K562 (cell line): ENCODE data around the gene VWC2. TPM values are rescaled to one million over a fixed set of nuclear protein-coding genes. Genes with fewer than 3 reads are reported as not detected.

ENCODE experiments used
- ATAC-seq: fragments of 200-7000 bp; cut with Tn5 transposase; 3 replicates; pipeline ENCODE4 v1.9.1; 2020; ENCODE audit warnings: moderate library complexity
- BruUV-seq: library from RNA; stranded (reverse); fragments of 400-500 nt; replicated peaks from 2 replicates; lab custom pipeline; 2021; lab: Mats Ljungman, UMichigan
- CTCF ChIA-PET: fragments of 300-600 bp; formaldehyde crosslinking; extraction: SDS; loops from one replicate; lab custom pipeline; 2021; ENCODE audit warnings: low intra/inter-chr PET ratio; lab: Yijun Ruan, JAX
- POLR2A ChIA-PET: fragments of 300-600, 350-650 bp; sonication (Branson Sonifier 250); formaldehyde crosslinking; extraction: SDS; loops from one replicate; lab custom pipeline; 2021; ENCODE audit warnings: antibody characterized with exemption, inconsistent platforms; lab: Yijun Ruan, JAX
- DNase-seq, 4 experiments: peaks; one replicate each; pipeline versions ENCODE4 v3.0.0 to v3.0.0-alpha.2; 2011 to 2018; ENCODE audit warnings: low spot score in 3 of 4, mixed read lengths in 3 of 4; ENCODE audit errors: extremely low read depth in 1 of 4
- FAIRE-seq: peaks from 2 replicates; lab custom pipeline; 2011; peaks lifted over from hg19 to GRCh38; lab: Jason Lieb, UNC
- H2AFZ ChIP-seq: 2 replicates; pipeline ENCODE4 v1.6.0; 2011; ENCODE audit warnings: low read depth, low read length, control low read depth, inconsistent platforms
- H3K27ac ChIP-seq: fragments of 200-600 bp; 3 replicates; pipeline ENCODE4 v1.8.0; 2011; ENCODE audit warnings: low read depth, mild to moderate bottlenecking, control low read depth, inconsistent platforms, low read length, moderate library complexity, mixed read lengths; ENCODE audit errors: extremely low read depth
- H3K27me3 ChIP-seq, 2 experiments: fragments of 300-600 bp in 1 of 2; 2 replicates in 1 of 2; 3 replicates in 1 of 2; pipeline versions ENCODE4 v1.6.0 to v1.8.0; 2011; ENCODE audit warnings: inconsistent platforms in 2 of 2, low read length in 2 of 2, mild to moderate bottlenecking in 1 of 2, mixed read lengths in 1 of 2, moderate library complexity in 1 of 2; ENCODE audit not compliant: control insufficient read depth in 2 of 2, insufficient read depth in 2 of 2
- H3K36me3 ChIP-seq: fragments of 300-600 bp; 3 replicates; pipeline ENCODE4 v1.8.0; 2011; ENCODE audit warnings: mild to moderate bottlenecking, low read length, inconsistent platforms; ENCODE audit not compliant: control insufficient read depth, insufficient read depth
- H3K4me1 ChIP-seq, 2 experiments: fragments of 200-600 bp in 1 of 2; replicated peaks in 1 of 2; 2 replicates in 1 of 2; 3 replicates in 1 of 2; pipeline versions ENCODE4 v1.5.1 to v1.8.0; 2011; ENCODE audit warnings: inconsistent platforms in 2 of 2, low read length in 2 of 2, mild to moderate bottlenecking in 1 of 2, mixed read lengths in 1 of 2, moderate library complexity in 1 of 2; ENCODE audit not compliant: control insufficient read depth in 2 of 2, insufficient read depth in 2 of 2
- H3K4me2 ChIP-seq: 2 replicates; pipeline ENCODE4 v1.6.1; 2011; ENCODE audit warnings: low read length, control low read depth, inconsistent platforms, mixed read lengths; ENCODE audit not compliant: insufficient read depth
- H3K4me3 ChIP-seq: fragments of 200-600 bp; sonication (generic), shearing (Covaris generic); 2 replicates; pipeline ENCODE4 v1.5.1; 2016; ENCODE audit warnings: control low read depth, inconsistent platforms
- H3K79me2 ChIP-seq: fragments of 200-600 bp; 3 replicates; pipeline ENCODE4 v1.8.0; 2011; ENCODE audit warnings: low read length, inconsistent platforms; ENCODE audit not compliant: control insufficient read depth, insufficient read depth
- H3K9ac ChIP-seq, 2 experiments: 2 replicates each; pipeline versions ENCODE4 v1.6.0 to v1.6.1; 2011; ENCODE audit warnings: low read depth in 2 of 2, low read length in 2 of 2, control low read depth in 1 of 2, inconsistent platforms in 1 of 2, mild to moderate bottlenecking in 1 of 2, mixed read lengths in 1 of 2; ENCODE audit not compliant: insufficient read depth in 1 of 2
- H3K9me1 ChIP-seq: one replicate; pipeline ENCODE4 v1.6.0; 2011; ENCODE audit warnings: inconsistent platforms, mild to moderate bottlenecking, low read length, moderate library complexity; ENCODE audit not compliant: control insufficient read depth, insufficient read depth
- H3K9me3 ChIP-seq: replicated peaks from 2 replicates; pipeline ENCODE4 v1.5.1; 2011; ENCODE audit warnings: low read depth, low read length, inconsistent platforms; ENCODE audit not compliant: control insufficient read depth, insufficient read depth
- H4K20me1 ChIP-seq: replicated peaks from 2 replicates; pipeline ENCODE4 v1.6.1; 2011; ENCODE audit warnings: low read length, inconsistent platforms, mixed read lengths; ENCODE audit not compliant: control insufficient read depth, insufficient read depth
- ETV6 ChIP-seq, 3 experiments: fragments of 150-350 bp in 1 of 3; sonication (generic) in 1 of 3; formaldehyde crosslinking in 1 of 3; IDR thresholded peaks; 2 replicates each; pipeline versions ENCODE4 v1.6.1 to v1.8.0; 2014 to 2022; ENCODE audit warnings: borderline replicate concordance in 2 of 3, low read depth in 2 of 3, antibody characterized with exemption in 1 of 3, low read length in 1 of 3, mild to moderate bottlenecking in 1 of 3, missing genetic modification reagents in 1 of 3
- MCM5 ChIP-seq: fragments of 450-650 bp; IDR thresholded peaks from 2 replicates; pipeline ENCODE4 v1.6.1; 2016; ENCODE audit warnings: low read depth
- SMARCA4 ChIP-seq: fragments of 450-650 bp; IDR thresholded peaks from 2 replicates; pipeline ENCODE4 v1.6.1; 2016
- YY1 ChIP-seq, 3 experiments: IDR thresholded peaks; 2 replicates each; pipeline ENCODE4 v1.6.1; 2011; ENCODE audit warnings: low read length in 2 of 3, mild to moderate bottlenecking in 2 of 3, moderate library complexity in 2 of 3, borderline replicate concordance in 1 of 3, control low read depth in 1 of 3, low read depth in 1 of 3; ENCODE audit not compliant: insufficient read depth in 3 of 3, insufficient replicate concordance in 2 of 3, control insufficient read depth in 1 of 3, insufficient read length in 1 of 3; ENCODE audit errors: extremely low read depth in 1 of 3
- ZNF324 ChIP-seq: fragments of 250-450 bp; sonication (Bioruptor Pico); IDR thresholded peaks from 2 replicates; pipeline ENCODE4 v1.4.0; 2020; ENCODE audit warnings: mild to moderate bottlenecking
- ZNF785 ChIP-seq: fragments of 250-450 bp; sonication (Bioruptor Pico); IDR thresholded peaks from 2 replicates; pipeline ENCODE4 v1.4.0; 2020; ENCODE audit warnings: mild to moderate bottlenecking
- WGBS: fragments of 100-300 bp; shearing (Covaris generic); methylation state at CpG from one replicate; pipeline ENCODE4 v1.1.6; 2016; ENCODE audit warnings: low coverage, mixed read lengths; ENCODE audit not compliant: insufficient coverage; ENCODE audit errors: missing lambda C conversion rate; 5-methylcytosine and 5-hydroxymethylcytosine counted together
- in situ Hi-C: fragments of 300-500 bp; cut with MboI; formaldehyde crosslinking; loops from 4 replicates; pipeline ENCODE4 v1.15.0; 2018; ENCODE audit warnings: inconsistent platforms, mixed read lengths
- intact Hi-C: fragments of 100-400 bp; cut with micrococcal nuclease; formaldehyde crosslinking; loops from 2 replicates; pipeline ENCODE4 v1.14.2; 2022
- polyA plus RNA-seq, 8 experiments: library from polyadenylated mRNA; depleted of rRNA in 4 of 8; stranded (reverse) in 5 of 8; unstranded in 3 of 8; fragments of >200 nt; fragmentation: Nextera tagmentation in 2 of 8; fragmentation: Illumina TruSeq in 1 of 8; extraction: Ambion mirVana in 2 of 8; extraction: Trizol in 1 of 8; gene quantifications; 2 replicates each; pipeline versions ENCODE4 v1.2.1 to v1.2.3, GENCODE V29; 2011 to 2014; ENCODE audit warnings: inconsistent platforms in 1 of 8, missing spikeins in 1 of 8
- total RNA-seq, 7 experiments: library from RNA; depleted of rRNA in 6 of 7; stranded (reverse); fragments of >200 nt in 6 of 7; fragmentation: Illumina TruSeq in 2 of 7; extraction: Trizol in 2 of 7; gene quantifications; 2 replicates each; pipeline versions ENCODE4 v1.2.1 to v1.2.3, GENCODE V29; 2011 to 2021; ENCODE audit warnings: low replicate concordance in 1 of 7
- TF ChIP-seq, protein P1 (sequence below): fragments of 450-650 bp; formaldehyde crosslinking; IDR thresholded peaks from 2 replicates; pipeline ENCODE4 v1.4.0; 2022; ENCODE audit warnings: mild to moderate bottlenecking, moderate library complexity
- TF ChIP-seq, protein P2 (sequence below): fragments of 450-650 bp; formaldehyde crosslinking; IDR thresholded peaks from 2 replicates; pipeline ENCODE4 v1.4.0; 2022; ENCODE audit warnings: missing genetic modification characterization
- TF ChIP-seq, protein P3 (sequence below): sonication (generic); formaldehyde crosslinking; IDR thresholded peaks from 2 replicates; pipeline ENCODE4 v1.8.1; 2022; ENCODE audit warnings: missing genetic modification reagents

VWC2 gene
- total and polyA plus RNA-seq, 9 of the 15 experiments (the other 6 are each of a cell fraction or from before 2014, with no cell fraction given), result not detected

DNA sequence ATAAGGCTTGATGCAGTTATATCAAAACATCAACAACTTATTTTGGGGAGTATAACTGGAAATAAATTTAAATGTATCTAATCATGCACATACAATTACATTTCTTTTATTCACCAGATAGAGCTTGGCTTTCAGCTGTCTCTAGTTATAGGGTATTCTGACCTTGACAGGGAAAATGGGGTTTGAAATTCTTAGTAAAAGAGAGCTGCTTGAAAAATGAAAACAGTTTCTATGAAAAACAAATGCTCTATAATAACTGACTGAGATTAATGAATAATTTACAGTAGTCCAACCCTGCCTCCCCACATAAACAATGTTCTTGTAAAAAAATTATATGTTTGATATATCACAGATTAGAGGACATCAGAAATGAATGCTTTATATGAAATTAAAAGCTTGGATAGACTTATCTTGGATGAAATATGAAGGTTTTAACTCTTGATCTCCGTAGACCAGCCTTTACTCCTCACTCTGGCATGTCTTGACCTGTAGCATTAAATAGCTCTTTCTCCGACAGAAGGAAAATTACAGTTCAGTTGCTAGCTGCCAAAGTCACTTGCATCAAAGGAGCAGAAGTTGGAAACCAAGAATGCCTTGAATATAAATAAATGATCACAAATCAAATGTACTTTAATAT, 32.1 kb downstream of the VWC2 start:
- Histone ChIP-seq H3K36me3 (no peaks in the 10 kb centered on the region), H3K27me3 (no peaks in the 10 kb centered on the region), H3K27ac (no peak overlapping the region), H2AFZ (no peak overlapping the region), H3K4me2 (no peak overlapping the region), H3K4me1 (no peaks in the 10 kb centered on the region), H3K9me1 (no peaks in the 10 kb centered on the region), H3K4me3 (no peak overlapping the region), H3K9me3 (no peaks in the 10 kb centered on the region), H4K20me1 (no peaks in the 10 kb centered on the region), H3K79me2 (no peaks in the 10 kb centered on the region), H3K9ac (no peak overlapping the region)
- in situ Hi-C loops, result no loop called here
- POLR2A ChIA-PET, result no interaction called here
- intact Hi-C loops, result no loop called here
- no TSS peak for BruUV-seq
- ATAC-seq (no peak), FAIRE-seq (no peak), DNase-seq (no peak)
- WGBS, result 0% methylated on average over 2 of the region's 2 CpGs
- CTCF ChIA-PET, result no interaction called here
- TF ChIP-seq ZNF324 (no peak), ZNF785 (CRISPR knock-in tag) (no peak), YY1 (IDR thresholded peaks at IDR 0.05; ENCODE audit: borderline replicate concordance in 1 of 3, control insufficient read depth in 1 of 3, extremely low read depth in 1 of 3, insufficient read depth in 3 of 3, insufficient read length in 1 of 3, insufficient replicate concordance in 2 of 3, low read depth in 1 of 3, low read length in 2 of 3) (no peak), ETV6 (IDR thresholded peaks at IDR 0.05; ENCODE audit: borderline replicate concordance in 1 of 2, low read depth in 2 of 2, low read length in 1 of 2) (no peak), ETV6 (CRISPR knock-in tag; IDR thresholded peaks at IDR 0.05; ENCODE audit: borderline replicate concordance) (no peak), SMARCA4 (no peak), MCM5 (no peak)
- TF ChIP-seq, protein P1, sequence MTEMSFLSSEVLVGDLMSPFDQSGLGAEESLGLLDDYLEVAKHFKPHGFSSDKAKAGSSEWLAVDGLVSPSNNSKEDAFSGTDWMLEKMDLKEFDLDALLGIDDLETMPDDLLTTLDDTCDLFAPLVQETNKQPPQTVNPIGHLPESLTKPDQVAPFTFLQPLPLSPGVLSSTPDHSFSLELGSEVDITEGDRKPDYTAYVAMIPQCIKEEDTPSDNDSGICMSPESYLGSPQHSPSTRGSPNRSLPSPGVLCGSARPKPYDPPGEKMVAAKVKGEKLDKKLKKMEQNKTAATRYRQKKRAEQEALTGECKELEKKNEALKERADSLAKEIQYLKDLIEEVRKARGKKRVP (CRISPR knock-in tag), result no peak
- TF ChIP-seq, protein P2, sequence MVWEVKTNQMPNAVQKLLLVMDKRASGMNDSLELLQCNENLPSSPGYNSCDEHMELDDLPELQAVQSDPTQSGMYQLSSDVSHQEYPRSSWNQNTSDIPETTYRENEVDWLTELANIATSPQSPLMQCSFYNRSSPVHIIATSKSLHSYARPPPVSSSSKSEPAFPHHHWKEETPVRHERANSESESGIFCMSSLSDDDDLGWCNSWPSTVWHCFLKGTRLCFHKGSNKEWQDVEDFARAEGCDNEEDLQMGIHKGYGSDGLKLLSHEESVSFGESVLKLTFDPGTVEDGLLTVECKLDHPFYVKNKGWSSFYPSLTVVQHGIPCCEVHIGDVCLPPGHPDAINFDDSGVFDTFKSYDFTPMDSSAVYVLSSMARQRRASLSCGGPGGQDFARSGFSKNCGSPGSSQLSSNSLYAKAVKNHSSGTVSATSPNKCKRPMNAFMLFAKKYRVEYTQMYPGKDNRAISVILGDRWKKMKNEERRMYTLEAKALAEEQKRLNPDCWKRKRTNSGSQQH, result no peak
- TF ChIP-seq, protein P3, sequence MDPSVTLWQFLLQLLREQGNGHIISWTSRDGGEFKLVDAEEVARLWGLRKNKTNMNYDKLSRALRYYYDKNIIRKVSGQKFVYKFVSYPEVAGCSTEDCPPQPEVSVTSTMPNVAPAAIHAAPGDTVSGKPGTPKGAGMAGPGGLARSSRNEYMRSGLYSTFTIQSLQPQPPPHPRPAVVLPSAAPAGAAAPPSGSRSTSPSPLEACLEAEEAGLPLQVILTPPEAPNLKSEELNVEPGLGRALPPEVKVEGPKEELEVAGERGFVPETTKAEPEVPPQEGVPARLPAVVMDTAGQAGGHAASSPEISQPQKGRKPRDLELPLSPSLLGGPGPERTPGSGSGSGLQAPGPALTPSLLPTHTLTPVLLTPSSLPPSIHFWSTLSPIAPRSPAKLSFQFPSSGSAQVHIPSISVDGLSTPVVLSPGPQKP, result no peak
